AG09319 (cell line): ENCODE results near the gene TTC21A.

ENCODE experiments used
- DNase-seq: peaks from one replicate; pipeline ENCODE4 v3.0.0-alpha.2; 2010; ENCODE audit warnings: low read depth; ENCODE audit errors: extremely low read depth
- CTCF ChIP-seq: IDR thresholded peaks from 2 replicates; pipeline ENCODE4 v1.5.1; 2011; ENCODE audit warnings: low read depth, mild to moderate bottlenecking, inconsistent platforms, low read length, moderate library complexity

Gene TTC21A

GRCh38 chr3:39157359-39157758 lies 49.9 kb downstream of the TTC21A start:
- no peak for DNase-seq
- no peak for TF ChIP-seq CTCF

- no peak for DNase-seq
- TF ChIP-seq CTCF: no peak
Observed at GRCh38 chr3:39158148-39158715, 50.8 kb downstream of the TTC21A start.

- no peak for TF ChIP-seq CTCF
- DNase-seq: no peak
Observed at GRCh38 chr3:39164414-39164813, 56.9 kb downstream of the TTC21A start.

- TF ChIP-seq CTCF: no peak
Observed at GRCh38 chr3:39165518-39165917, 58.0 kb downstream of the TTC21A start.

GRCh38 chr3:39166134-39166710 lies 58.7 kb downstream of the TTC21A start:
- no peak for TF ChIP-seq CTCF
- DNase-seq: no peak

More at GRCh38 chr3:39165518-39165917, 58.0 kb downstream of the TTC21A start:
- DNase-seq: no peak

GRCh38 chr3:39166932-39167532 lies 59.6 kb downstream of the TTC21A start:
- TF ChIP-seq CTCF: no peak
- peak; percentile 94 for DNase-seq

- TF ChIP-seq CTCF: no peak
- no peak for DNase-seq
Observed at GRCh38 chr3:39168156-39168780, 60.8 kb downstream of the TTC21A start.
